Activated naive CD8-positive, alpha-beta T cell treated with anti-CD3 and anti-CD28 coated beads, Interleukin-2, amount 50 U/mL, for 24 hours (primary cell): ENCODE data around the gene EVPLL.
"Not testable (repeated sequence)": the region's sequence is repeated elsewhere in the genome, so short reads cannot be mapped to it uniquely, and the experiment has no call there.

Experiments used
- ATAC-seq: fragments of 150-1000 bp; cut with Tn5 transposase; one replicate; pipeline ENCODE4 v1.10.0; 2021
- DNase-seq: peaks from one replicate; pipeline ENCODE4 v3.0.0; 2021
- H3K27ac Mint-ChIP-seq: one replicate; pipeline ENCODE4 v1.8.0; 2021; ENCODE audit warnings: mild to moderate bottlenecking, mixed read lengths
- H3K27me3 Mint-ChIP-seq: one replicate; pipeline ENCODE4 v1.8.0; 2021; ENCODE audit warnings: mixed read lengths
- H3K36me3 Mint-ChIP-seq: one replicate; pipeline ENCODE4 v1.8.0; 2021; ENCODE audit warnings: low read depth, mixed read lengths
- H3K4me1 Mint-ChIP-seq: one replicate; pipeline ENCODE4 v1.8.0; 2021; ENCODE audit warnings: mixed read lengths
- H3K4me3 Mint-ChIP-seq: one replicate; pipeline ENCODE4 v1.8.0; 2021; ENCODE audit warnings: mild to moderate bottlenecking, moderate library complexity, mixed read lengths
- H3K9me3 Mint-ChIP-seq: one replicate; pipeline ENCODE4 v1.8.0; 2021; ENCODE audit warnings: mixed read lengths

Gene EVPLL

GRCh38 chr17:18377437-18378204 lies at the start of gene EVPLL:
Gene EVPLL, plus strand, starts transcription at chr17:18377778. Its CDS starts 3,160 bp downstream, at chr17:18380938.
- H3K27ac Mint-ChIP-seq = no peak within 1 kb of the TSS
- no peaks in the 10 kb centered on the region for H3K9me3 Mint-ChIP-seq
- peaks cover 7% of the 10 kb centered on the region for H3K4me1 Mint-ChIP-seq
- no peak for DNase-seq
- H3K4me3 Mint-ChIP-seq = no peak within 1 kb of the TSS
- H3K27me3 Mint-ChIP-seq = peaks cover 7% of the 10 kb centered on the region
- no peaks in the 10 kb centered on the region for H3K36me3 Mint-ChIP-seq
- no peak for ATAC-seq

GRCh38 chr17:18328643-18329204 lies 48.9 kb upstream of the EVPLL start:
- Mint-ChIP-seq H3K4me3 (no peak overlapping the region), H3K36me3 (peaks cover 14% of the 10 kb centered on the region), H3K27ac (no peak overlapping the region), H3K27me3 (no peaks in the 10 kb centered on the region), H3K9me3 (no peaks in the 10 kb centered on the region), H3K4me1 (peaks cover 15% of the 10 kb centered on the region)
- DNase-seq (no peak), ATAC-seq (no peak)

- Mint-ChIP-seq H3K9me3 (no peaks in the 10 kb centered on the region), H3K4me3 (no peak overlapping the region), H3K4me1 (peaks cover 6% of the 10 kb centered on the region), H3K27me3 (no peaks in the 10 kb centered on the region), H3K36me3 (peaks cover 17% of the 10 kb centered on the region), H3K27ac (no peak overlapping the region)
- ATAC-seq (no peak), DNase-seq (no peak)
These were observed 45.7 kb upstream of the EVPLL start for GRCh38 chr17:18331879-18332278.

- Mint-ChIP-seq H3K9me3 (no peaks in the 10 kb centered on the region), H3K27ac (no peak overlapping the region), H3K36me3 (peaks cover 20% of the 10 kb centered on the region), H3K4me1 (peaks cover 6% of the 10 kb centered on the region), H3K27me3 (no peaks in the 10 kb centered on the region), H3K4me3 (no peak overlapping the region)
- no peak for DNase-seq
- no peak for ATAC-seq
These were observed 44.6 kb upstream of the EVPLL start for GRCh38 chr17:18332909-18333489.

GRCh38 chr17:18338158-18338557 lies 39.4 kb upstream of the EVPLL start:
- H3K27me3 Mint-ChIP-seq, H3K9me3 Mint-ChIP-seq, ATAC-seq, DNase-seq, H3K4me3 Mint-ChIP-seq, H3K4me1 Mint-ChIP-seq, H3K27ac Mint-ChIP-seq: not testable (repeated sequence)
- peaks cover 31% of the 10 kb centered on the region for H3K36me3 Mint-ChIP-seq

- H3K36me3 Mint-ChIP-seq = peaks cover 25% of the 10 kb centered on the region
- H3K27me3 Mint-ChIP-seq = no peaks in the 10 kb centered on the region
- H3K4me1 Mint-ChIP-seq = no peaks in the 10 kb centered on the region
- H3K9me3 Mint-ChIP-seq = no peaks in the 10 kb centered on the region
- H3K4me3 Mint-ChIP-seq = no peak overlapping the region
- H3K27ac Mint-ChIP-seq = no peak overlapping the region
- ATAC-seq (no peak), DNase-seq (no peak)
These were observed 37.6 kb upstream of the EVPLL start for GRCh38 chr17:18339933-18340332.

- Mint-ChIP-seq H3K9me3 (no peaks in the 10 kb centered on the region), H3K4me1 (no peaks in the 10 kb centered on the region), H3K4me3 (no peak overlapping the region), H3K27me3 (no peaks in the 10 kb centered on the region), H3K27ac (no peak overlapping the region), H3K36me3 (peaks cover 24% of the 10 kb centered on the region)
- ATAC-seq = no peak
- no peak for DNase-seq
These were observed 33.6 kb upstream of the EVPLL start for GRCh38 chr17:18344021-18344420.

- Mint-ChIP-seq H3K27ac (no peak overlapping the region), H3K9me3 (no peaks in the 10 kb centered on the region), H3K4me1 (no peaks in the 10 kb centered on the region), H3K36me3 (peaks cover 22% of the 10 kb centered on the region), H3K27me3 (no peaks in the 10 kb centered on the region), H3K4me3 (no peak overlapping the region)
- ATAC-seq = no peak
- no peak for DNase-seq
These were observed 24.0 kb upstream of the EVPLL start for GRCh38 chr17:18353541-18353940.

- no peak for DNase-seq
- Mint-ChIP-seq H3K9me3 (no peaks in the 10 kb centered on the region), H3K4me3 (no peak overlapping the region), H3K4me1 (peaks cover under 1% of the 10 kb centered on the region), H3K36me3 (peaks cover 22% of the 10 kb centered on the region), H3K27me3 (no peaks in the 10 kb centered on the region), H3K27ac (no peak overlapping the region)
- no peak for ATAC-seq
These were observed 21.0 kb upstream of the EVPLL start for GRCh38 chr17:18356624-18357023.

GRCh38 chr17:18360518-18360917 lies 17.1 kb upstream of the EVPLL start:
- no peak overlapping the region for H3K27ac Mint-ChIP-seq
- peaks cover 18% of the 10 kb centered on the region for H3K4me1 Mint-ChIP-seq
- H3K9me3 Mint-ChIP-seq = no peaks in the 10 kb centered on the region
- peaks cover 2% of the 10 kb centered on the region for H3K36me3 Mint-ChIP-seq
- H3K4me3 Mint-ChIP-seq = no peak overlapping the region
- no peaks in the 10 kb centered on the region for H3K27me3 Mint-ChIP-seq
- no peak for ATAC-seq
- DNase-seq = no peak

- Mint-ChIP-seq H3K27ac (peak overlapping the region; percentile 60), H3K36me3 (no peaks in the 10 kb centered on the region), H3K4me1 (peaks cover 18% of the 10 kb centered on the region), H3K4me3 (peak overlapping the region; percentile 88), H3K9me3 (no peaks in the 10 kb centered on the region), H3K27me3 (no peaks in the 10 kb centered on the region)
- no peak for ATAC-seq
- DNase-seq = no peak
These were observed 15.5 kb upstream of the EVPLL start for GRCh38 chr17:18361837-18362697.

GRCh38 chr17:18362698-18363100 lies 14.9 kb upstream of the EVPLL start:
- Mint-ChIP-seq H3K4me3 (peak overlapping the region; percentile 88), H3K9me3 (no peaks in the 10 kb centered on the region), H3K36me3 (no peaks in the 10 kb centered on the region), H3K27me3 (no peaks in the 10 kb centered on the region), H3K27ac (peak overlapping the region; percentile 60), H3K4me1 (peaks cover 18% of the 10 kb centered on the region)
- ATAC-seq (no peak), DNase-seq (peak; percentile 15)

GRCh38 chr17:18363101-18364049 lies 14.2 kb upstream of the EVPLL start, which contains the start of gene SHMT1:
Gene SHMT1, minus strand, starts transcription at chr17:18363550. Its CDS starts 7,569 bp downstream, at chr17:18355981.
- no peaks in the 10 kb centered on the region for H3K36me3 Mint-ChIP-seq
- H3K27me3 Mint-ChIP-seq = no peaks in the 10 kb centered on the region
- ATAC-seq (peak; percentile 100), DNase-seq (peak; percentile 93)
- H3K9me3 Mint-ChIP-seq = no peaks in the 10 kb centered on the region
- peak within 1 kb of the TSS; percentile 71 for H3K27ac Mint-ChIP-seq
- peaks cover 18% of the 10 kb centered on the region for H3K4me1 Mint-ChIP-seq
- H3K4me3 Mint-ChIP-seq = peak within 1 kb of the TSS; percentile 88
